NB4 (cell line): ENCODE data around the gene HDAC2.
"Not testable (repeated sequence)": the region's sequence is repeated elsewhere in the genome, so short reads cannot be mapped to it uniquely, and the experiment has no call there.

Experiments
- POLR2A ChIP-seq: IDR thresholded peaks from 2 replicates; pipeline ENCODE4 v1.6.1; 2011; ENCODE audit warnings: mild to moderate bottlenecking; ENCODE audit not compliant: insufficient read length; ENCODE audit errors: extremely low read depth
- TF ChIP-seq, protein P1 (sequence below): IDR thresholded peaks from one replicate; pipeline ENCODE4 v1.5.1; 2012; ENCODE audit warnings: low read depth, low read length
- TF ChIP-seq, protein P2 (sequence below): IDR thresholded peaks from 2 replicates; pipeline ENCODE4 v1.6.1; 2011; ENCODE audit warnings: low read depth, low read length

DNA sequence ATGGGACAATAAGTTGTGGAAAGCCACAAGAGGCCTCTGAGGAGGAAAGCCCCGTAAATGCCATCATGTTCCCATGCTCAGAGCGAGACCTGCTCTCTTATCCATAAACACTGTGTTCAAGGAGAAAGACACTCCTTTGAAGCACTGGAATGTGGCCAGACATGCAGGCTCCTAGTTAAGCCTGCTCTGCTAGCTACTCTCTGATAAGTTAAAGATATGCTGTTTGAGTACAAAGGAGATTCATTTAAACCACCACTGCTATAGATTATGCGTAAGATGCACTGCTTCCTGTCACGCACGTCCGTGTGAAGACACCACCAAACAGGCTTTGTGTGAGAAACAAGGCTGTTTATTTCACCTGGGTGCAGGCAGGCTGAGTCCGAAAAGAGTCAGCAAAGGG is 40.5 kb upstream of the HDAC2 start:
- TF ChIP-seq, protein P1, sequence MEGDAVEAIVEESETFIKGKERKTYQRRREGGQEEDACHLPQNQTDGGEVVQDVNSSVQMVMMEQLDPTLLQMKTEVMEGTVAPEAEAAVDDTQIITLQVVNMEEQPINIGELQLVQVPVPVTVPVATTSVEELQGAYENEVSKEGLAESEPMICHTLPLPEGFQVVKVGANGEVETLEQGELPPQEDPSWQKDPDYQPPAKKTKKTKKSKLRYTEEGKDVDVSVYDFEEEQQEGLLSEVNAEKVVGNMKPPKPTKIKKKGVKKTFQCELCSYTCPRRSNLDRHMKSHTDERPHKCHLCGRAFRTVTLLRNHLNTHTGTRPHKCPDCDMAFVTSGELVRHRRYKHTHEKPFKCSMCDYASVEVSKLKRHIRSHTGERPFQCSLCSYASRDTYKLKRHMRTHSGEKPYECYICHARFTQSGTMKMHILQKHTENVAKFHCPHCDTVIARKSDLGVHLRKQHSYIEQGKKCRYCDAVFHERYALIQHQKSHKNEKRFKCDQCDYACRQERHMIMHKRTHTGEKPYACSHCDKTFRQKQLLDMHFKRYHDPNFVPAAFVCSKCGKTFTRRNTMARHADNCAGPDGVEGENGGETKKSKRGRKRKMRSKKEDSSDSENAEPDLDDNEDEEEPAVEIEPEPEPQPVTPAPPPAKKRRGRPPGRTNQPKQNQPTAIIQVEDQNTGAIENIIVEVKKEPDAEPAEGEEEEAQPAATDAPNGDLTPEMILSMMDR, result not testable (repeated sequence)
- not testable (repeated sequence) for TF ChIP-seq POLR2A
- TF ChIP-seq, protein P2, sequence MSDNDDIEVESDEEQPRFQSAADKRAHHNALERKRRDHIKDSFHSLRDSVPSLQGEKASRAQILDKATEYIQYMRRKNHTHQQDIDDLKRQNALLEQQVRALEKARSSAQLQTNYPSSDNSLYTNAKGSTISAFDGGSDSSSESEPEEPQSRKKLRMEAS, result not testable (repeated sequence)
